Measurements from ENCODE around the gene ABCD2. TPM values are rescaled to one million over a fixed set of nuclear protein-coding genes. Genes with fewer than 3 reads are reported as not detected.
"Not testable (repeated sequence)": the region's sequence is repeated elsewhere in the genome, so short reads cannot be mapped to it uniquely, and the experiment has no call there.

The ABCD2 gene
- 7.0 and 7.4 TPM in 2 replicates for total RNA-seq

DNA sequence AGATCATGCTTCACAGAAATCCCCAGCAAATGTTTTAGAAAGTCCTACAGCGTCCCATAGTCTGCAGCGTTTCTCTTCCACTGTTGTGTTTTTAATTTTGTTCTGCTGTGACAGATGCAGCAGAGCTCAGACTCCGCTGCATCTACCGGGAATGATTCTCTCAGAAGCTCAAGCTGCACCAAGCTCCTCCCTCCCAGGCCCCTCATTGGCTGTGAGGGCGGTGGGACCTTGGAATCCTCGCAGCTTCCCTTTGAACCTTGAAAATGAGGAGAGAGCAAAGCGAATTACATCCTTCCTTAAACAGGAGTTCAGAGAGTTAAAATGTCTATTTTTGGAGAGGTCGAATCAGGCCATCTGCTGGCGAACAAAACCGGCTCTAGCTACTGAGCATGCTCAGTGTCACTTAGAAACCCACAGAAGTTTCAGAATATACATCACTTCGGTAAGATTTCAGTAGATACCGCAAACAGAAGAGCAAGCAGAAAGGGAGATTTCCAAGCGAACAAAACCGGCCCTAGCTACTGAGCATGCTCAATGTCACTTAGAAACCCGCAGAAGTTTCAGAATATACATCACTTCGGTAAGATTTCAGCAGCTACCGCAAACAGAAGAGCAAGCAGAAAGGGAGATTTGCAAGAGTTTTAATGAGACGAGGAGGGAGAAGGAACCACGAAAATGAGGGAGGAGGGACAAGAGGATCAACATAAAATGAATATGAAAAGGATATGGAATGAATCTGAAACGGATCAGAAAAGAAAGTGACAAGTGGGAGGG lies at the start of gene ABCD2:
Gene ABCD2 (minus strand): TSS at position 144 of the 774 bp plus-strand sequence. CDS start 188 bp downstream, outside the sequence.
- Mint-ChIP-seq H3K9me3 (peaks cover 3% of the 10 kb centered on the region), H3K4me3 (no peak within 1 kb of the TSS), H3K4me1 (peaks cover 30% of the 10 kb centered on the region), H3K36me3 (ENCODE audit: low read depth) (peaks cover 12% of the 10 kb centered on the region), H3K27ac (no peak within 1 kb of the TSS), H3K27me3 (no peaks in the 10 kb centered on the region)
- intact Hi-C loops (cut with micrococcal nuclease): loop anchor here (1.0 to 10.0 kb wide), 9 partner anchors 8 to 713 kb away; partner anchors contain the start of genes CPNE8, KIF21A and SLC2A13
- peak; percentile 93 for DNase-seq

DNA sequence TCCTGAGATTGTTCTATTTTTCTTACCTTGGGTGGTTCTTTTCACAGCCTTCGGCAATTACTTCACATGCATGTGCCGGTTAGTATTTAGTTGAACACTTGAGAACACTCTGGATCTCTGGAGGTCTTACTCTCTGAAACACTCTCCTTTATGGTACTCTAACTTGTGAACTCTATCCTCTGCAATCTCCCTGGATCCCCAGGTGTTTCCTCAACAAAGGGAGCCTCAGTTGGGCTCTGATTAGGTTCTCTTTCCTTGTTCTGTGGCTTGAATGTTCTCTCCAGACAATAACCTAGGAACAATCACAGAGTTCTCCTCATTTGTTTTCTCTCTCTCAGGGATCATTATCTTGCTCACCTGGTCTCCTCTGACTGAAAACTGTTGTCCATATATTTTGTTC lies 40.5 kb upstream of the ABCD2 start:
- Mint-ChIP-seq H3K4me3 (no peak overlapping the region), H3K27me3 (no peaks in the 10 kb centered on the region), H3K36me3 (ENCODE audit: low read depth) (peaks cover 3% of the 10 kb centered on the region), H3K27ac (no peak overlapping the region), H3K9me3 (peaks cover 35% of the 10 kb centered on the region), H3K4me1 (peaks cover 13% of the 10 kb centered on the region)
- no peak for DNase-seq
- intact Hi-C loops (cut with micrococcal nuclease): no loop called here

DNA sequence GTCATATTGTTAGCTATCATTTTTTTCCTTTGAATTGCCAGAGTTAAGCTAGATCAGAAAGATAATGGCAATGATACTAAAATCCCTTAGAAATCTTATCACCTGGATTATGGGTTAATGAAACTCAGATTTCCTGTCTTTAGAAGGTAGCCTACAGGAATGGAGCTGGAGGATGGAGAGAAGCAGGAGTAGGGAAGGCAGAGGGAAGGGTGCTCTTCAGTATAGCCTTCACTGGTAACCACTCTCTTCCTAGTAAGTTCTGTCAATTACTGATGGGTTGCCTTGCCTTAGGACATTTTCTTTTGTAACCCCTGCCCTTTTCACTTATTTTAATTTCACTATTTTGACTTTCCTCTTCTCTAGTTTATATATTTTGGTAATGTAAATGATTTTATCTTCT lies 27.8 kb upstream of the ABCD2 start:
- Mint-ChIP-seq H3K27ac (no peak overlapping the region), H3K4me3 (no peak overlapping the region), H3K9me3 (peaks cover 4% of the 10 kb centered on the region), H3K27me3 (no peaks in the 10 kb centered on the region), H3K4me1 (peaks cover 13% of the 10 kb centered on the region), H3K36me3 (ENCODE audit: low read depth) (peaks cover 2% of the 10 kb centered on the region)
- DNase-seq: no peak
- intact Hi-C loops (cut with micrococcal nuclease): no loop called here

DNA sequence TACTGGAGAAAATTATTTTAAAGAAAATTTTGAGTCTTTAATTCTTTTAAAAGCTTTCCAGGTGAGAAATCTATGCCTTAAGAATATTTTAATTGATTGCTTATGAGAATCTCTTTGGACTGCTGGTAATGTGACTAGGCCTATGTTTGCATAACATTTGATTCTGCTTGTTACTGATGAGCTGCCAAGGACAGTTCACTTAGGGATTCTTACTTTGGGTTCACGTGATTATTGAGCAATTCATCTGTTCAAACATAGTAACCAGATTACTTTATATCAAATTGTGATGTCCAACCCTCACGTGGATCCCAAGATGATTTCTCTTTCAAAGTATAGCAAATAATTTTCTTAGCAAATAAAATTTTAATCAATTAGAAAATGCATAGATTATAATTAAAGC lies 27.4 kb upstream of the ABCD2 start:
- no peak overlapping the region for H3K4me3 Mint-ChIP-seq
- H3K4me1 Mint-ChIP-seq: peaks cover 13% of the 10 kb centered on the region
- H3K9me3 Mint-ChIP-seq: peaks cover 3% of the 10 kb centered on the region
- H3K27me3 Mint-ChIP-seq: no peaks in the 10 kb centered on the region
- intact Hi-C loops (cut with micrococcal nuclease): no loop called here
- H3K36me3 Mint-ChIP-seq (ENCODE audit: low read depth): peaks cover 2% of the 10 kb centered on the region
- H3K27ac Mint-ChIP-seq: no peak overlapping the region
- DNase-seq: no peak

DNA sequence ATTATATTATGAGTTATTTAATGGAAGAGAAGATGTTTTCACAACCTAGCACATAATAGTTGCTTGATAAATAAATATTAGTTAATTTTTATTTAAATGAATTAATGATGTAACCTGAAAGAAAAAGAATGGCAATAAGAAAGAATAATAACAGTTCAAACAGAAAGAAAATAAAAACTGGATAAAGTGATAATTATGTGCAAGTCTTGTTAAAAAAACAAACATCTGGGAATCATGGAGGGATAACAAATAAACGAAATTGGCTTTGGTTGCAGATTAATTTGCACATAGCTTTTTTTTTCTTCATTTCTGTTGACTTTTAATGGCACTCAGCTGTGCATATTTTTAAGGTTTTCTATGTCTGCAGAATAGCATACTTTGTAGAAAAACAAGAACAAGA lies 23.4 kb upstream of the ABCD2 start:
- Mint-ChIP-seq H3K4me1 (peaks cover 13% of the 10 kb centered on the region), H3K36me3 (ENCODE audit: low read depth) (peaks cover 2% of the 10 kb centered on the region), H3K4me3 (no peak overlapping the region), H3K27ac (no peak overlapping the region), H3K9me3 (peaks cover 6% of the 10 kb centered on the region), H3K27me3 (no peaks in the 10 kb centered on the region)
- intact Hi-C loops (cut with micrococcal nuclease): loop anchor here (2.0 kb wide), 1 partner anchor 14 kb away; no protein-coding TSS in a partner anchor
- DNase-seq: no peak

DNA sequence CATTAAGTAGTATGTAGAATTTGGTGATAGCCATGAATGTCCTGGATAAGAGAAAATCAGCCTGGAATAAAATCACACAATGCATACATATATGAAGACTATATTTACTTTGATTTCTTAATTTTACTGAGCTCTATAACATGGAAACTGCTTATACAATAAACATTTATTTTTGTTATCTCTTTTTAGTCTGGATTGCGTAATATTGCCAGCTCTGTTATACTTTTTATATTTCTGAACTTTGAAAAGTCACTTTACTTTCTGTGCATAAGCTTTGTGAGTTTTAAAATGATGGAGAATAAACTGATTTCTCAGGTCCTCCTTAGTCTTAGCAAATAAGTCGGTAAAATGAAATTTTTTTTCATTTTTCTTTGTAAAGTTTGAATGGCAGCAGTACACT lies 19.2 kb upstream of the ABCD2 start:
- H3K36me3 Mint-ChIP-seq (ENCODE audit: low read depth): no peaks in the 10 kb centered on the region
- DNase-seq: no peak
- peaks cover 7% of the 10 kb centered on the region for H3K4me1 Mint-ChIP-seq
- peaks cover 10% of the 10 kb centered on the region for H3K9me3 Mint-ChIP-seq
- no peak overlapping the region for H3K27ac Mint-ChIP-seq
- H3K4me3 Mint-ChIP-seq: no peak overlapping the region
- intact Hi-C loops (cut with micrococcal nuclease): no loop called here
- no peaks in the 10 kb centered on the region for H3K27me3 Mint-ChIP-seq

DNA sequence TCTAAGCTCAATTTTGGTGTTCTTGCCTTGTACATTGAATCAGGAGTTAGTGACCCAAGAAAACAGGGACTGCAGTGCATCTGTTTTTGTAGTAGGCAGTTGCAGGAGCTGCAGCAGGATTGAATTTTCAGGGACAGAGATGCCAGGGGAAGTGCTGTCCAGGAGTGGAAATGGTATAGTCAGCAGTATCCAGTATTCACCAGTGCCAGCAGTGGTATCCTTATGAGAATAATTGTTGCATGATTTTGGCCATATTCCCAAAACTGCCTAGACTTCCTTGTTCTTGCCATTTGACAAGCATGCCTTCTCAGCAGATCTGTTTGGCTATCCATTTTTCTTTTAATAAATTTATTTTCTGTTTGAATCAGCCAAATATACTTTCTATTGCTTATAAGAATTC lies 18.6 kb upstream of the ABCD2 start:
- intact Hi-C loops (cut with micrococcal nuclease): no loop called here
- Mint-ChIP-seq H3K27me3 (no peaks in the 10 kb centered on the region), H3K4me1 (peaks cover 7% of the 10 kb centered on the region), H3K27ac (no peak overlapping the region), H3K4me3 (no peak overlapping the region), H3K9me3 (peaks cover 10% of the 10 kb centered on the region), H3K36me3 (ENCODE audit: low read depth) (no peaks in the 10 kb centered on the region)
- DNase-seq: no peak

DNA sequence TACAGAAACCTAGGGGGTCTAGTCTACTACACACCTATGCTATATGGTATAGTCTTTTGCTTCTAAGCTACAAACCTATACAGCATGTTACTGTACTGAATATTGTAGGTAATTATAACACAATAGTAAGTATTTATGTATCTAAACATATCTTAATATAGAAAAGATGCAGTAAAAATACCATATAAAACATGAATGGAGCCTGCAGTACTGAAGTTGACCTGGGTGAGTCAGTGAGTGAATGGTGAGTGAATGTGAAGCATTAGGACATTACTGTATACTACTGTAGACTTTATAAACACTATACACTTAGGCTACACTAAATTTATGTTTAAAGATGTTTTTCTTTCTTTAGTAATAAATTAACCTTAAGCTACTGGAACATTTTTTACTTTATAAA lies 13.1 kb upstream of the ABCD2 start:
- Mint-ChIP-seq H3K36me3 (ENCODE audit: low read depth) (peaks cover 4% of the 10 kb centered on the region), H3K4me3 (no peak overlapping the region), H3K27me3 (no peaks in the 10 kb centered on the region), H3K4me1 (peaks cover 24% of the 10 kb centered on the region), H3K9me3 (peaks cover 4% of the 10 kb centered on the region), H3K27ac (no peak overlapping the region)
- intact Hi-C loops (cut with micrococcal nuclease): no loop called here
- no peak for DNase-seq

DNA sequence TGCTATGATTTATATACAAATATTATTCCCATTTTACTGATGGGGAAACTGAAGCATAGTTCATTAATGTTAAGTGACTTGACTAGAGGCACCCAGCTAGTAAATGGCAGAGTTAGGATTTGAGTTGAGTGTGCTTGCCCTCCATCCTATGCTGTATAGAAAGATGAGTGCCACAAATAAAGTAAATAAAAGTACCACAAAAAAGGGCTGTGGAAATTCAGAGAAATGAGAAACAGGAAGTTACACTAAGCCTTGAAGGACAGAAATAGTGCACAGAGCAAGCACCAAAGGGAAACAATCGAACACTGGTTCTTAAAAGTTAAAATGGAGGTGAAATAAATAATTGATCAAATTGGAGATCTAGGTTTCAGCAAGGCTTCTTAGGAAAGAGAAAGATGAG lies 9.2 kb upstream of the ABCD2 start:
- H3K9me3 Mint-ChIP-seq: peaks cover 3% of the 10 kb centered on the region
- intact Hi-C loops (cut with micrococcal nuclease): loop anchor here (1.0 to 10.0 kb wide), 4 partner anchors 9 to 516 kb away; no protein-coding TSS in a partner anchor
- H3K4me3 Mint-ChIP-seq: peak overlapping the region; percentile 64
- H3K27me3 Mint-ChIP-seq: no peaks in the 10 kb centered on the region
- DNase-seq: peak; percentile 77
- peak overlapping the region; percentile 90 for H3K27ac Mint-ChIP-seq
- peaks cover 39% of the 10 kb centered on the region for H3K4me1 Mint-ChIP-seq
- peaks cover 14% of the 10 kb centered on the region for H3K36me3 Mint-ChIP-seq (ENCODE audit: low read depth)

DNA sequence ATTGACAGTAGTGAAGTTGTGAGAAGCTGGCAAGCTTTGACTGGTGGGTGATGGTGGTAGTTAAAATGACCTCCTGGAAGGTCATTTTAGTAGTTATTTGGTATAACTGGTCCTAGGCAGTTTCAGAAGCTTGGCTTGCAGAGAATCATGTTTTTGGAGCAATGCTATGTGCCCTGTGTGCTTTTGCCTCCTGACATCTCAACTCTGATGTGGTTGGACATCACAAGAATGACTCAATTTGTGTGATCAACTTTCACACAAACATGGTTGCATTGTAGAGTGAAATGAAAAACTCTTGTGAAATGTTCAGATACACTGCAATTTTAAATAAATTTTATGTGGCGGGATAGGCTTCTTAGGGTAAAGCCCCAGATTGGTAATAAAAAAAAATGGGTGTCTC lies 8.3 kb upstream of the ABCD2 start:
- H3K27ac Mint-ChIP-seq: peak overlapping the region; percentile 86
- peaks cover 3% of the 10 kb centered on the region for H3K9me3 Mint-ChIP-seq
- intact Hi-C loops (cut with micrococcal nuclease): loop anchor here (1.0 to 10.0 kb wide), 4 partner anchors 8 to 517 kb away; no protein-coding TSS in a partner anchor
- DNase-seq: peak; percentile 71
- no peaks in the 10 kb centered on the region for H3K27me3 Mint-ChIP-seq
- peaks cover 42% of the 10 kb centered on the region for H3K4me1 Mint-ChIP-seq
- H3K36me3 Mint-ChIP-seq (ENCODE audit: low read depth): peaks cover 14% of the 10 kb centered on the region
- H3K4me3 Mint-ChIP-seq: peak overlapping the region; percentile 47

DNA sequence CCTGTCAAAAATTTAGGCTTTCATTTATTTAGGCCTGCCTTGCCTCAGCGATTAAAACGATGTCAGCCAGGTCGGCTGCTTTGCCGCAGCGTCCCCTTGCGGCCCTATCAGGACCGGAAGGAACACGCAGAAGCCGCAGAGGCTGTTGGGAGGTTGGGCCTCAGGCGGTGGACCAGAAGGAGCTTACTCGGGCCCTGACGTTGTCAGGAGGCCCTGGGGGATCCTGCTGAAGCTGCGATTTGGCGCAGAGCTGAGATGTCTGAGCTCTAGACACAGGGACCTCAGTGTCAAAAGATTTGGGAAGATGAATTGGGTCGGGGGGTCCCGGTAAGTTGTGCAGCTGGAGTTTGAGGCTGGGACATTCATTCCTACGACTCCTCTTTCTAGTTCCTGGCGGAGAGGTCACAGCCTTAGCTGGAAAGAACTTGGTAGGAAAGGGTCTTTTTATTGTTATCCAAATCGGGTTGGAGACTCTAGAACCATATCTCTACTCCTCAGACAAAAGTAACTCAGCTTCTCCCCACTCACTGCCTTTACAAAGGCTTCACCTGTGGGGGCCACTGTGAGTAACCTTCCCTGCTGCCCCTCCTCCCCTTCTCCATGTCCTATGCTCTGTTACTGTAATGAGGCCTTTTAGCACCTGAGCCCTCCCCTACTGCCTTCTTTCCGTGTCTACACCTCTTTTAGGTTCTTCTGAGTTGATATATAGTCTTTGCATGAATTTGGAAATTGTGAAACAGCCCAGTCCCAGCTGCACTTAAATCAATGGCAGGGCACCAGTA lies 6.6 kb upstream of the ABCD2 start:
- H3K27ac Mint-ChIP-seq: peak overlapping the region; percentile 58
- peaks cover 3% of the 10 kb centered on the region for H3K9me3 Mint-ChIP-seq
- H3K4me1 Mint-ChIP-seq: peaks cover 53% of the 10 kb centered on the region
- peaks cover 14% of the 10 kb centered on the region for H3K36me3 Mint-ChIP-seq (ENCODE audit: low read depth)
- no peak overlapping the region for H3K4me3 Mint-ChIP-seq
- intact Hi-C loops (cut with micrococcal nuclease): loop anchor here (10.0 kb wide), 1 partner anchor 519 kb away; no protein-coding TSS in a partner anchor
- no peaks in the 10 kb centered on the region for H3K27me3 Mint-ChIP-seq
- DNase-seq: no peak

DNA sequence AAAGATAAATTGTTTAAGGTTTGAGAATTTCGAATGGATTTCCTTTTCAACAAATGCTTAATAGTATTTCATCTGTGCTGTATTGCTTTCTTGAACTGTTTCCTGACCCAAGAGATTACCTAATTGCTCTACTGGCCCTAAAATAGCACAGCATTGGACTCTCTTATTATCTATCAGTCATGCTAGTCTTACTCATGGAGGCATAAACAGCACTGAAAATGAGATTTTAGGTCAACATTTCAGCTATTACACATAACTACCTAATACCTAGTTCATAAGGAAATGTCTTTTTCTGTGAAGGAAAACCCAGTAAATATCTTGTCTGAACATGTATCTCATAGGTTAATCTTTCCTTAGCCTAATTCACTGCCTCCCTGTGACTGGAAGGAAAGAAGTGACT lies 4.3 kb upstream of the ABCD2 start:
- H3K4me3 Mint-ChIP-seq: no peak overlapping the region
- H3K27me3 Mint-ChIP-seq: no peaks in the 10 kb centered on the region
- H3K4me1 Mint-ChIP-seq: peaks cover 47% of the 10 kb centered on the region
- H3K9me3 Mint-ChIP-seq: peaks cover 3% of the 10 kb centered on the region
- H3K36me3 Mint-ChIP-seq (ENCODE audit: low read depth): peaks cover 10% of the 10 kb centered on the region
- H3K27ac Mint-ChIP-seq: peak overlapping the region; percentile 25
- DNase-seq: no peak
- intact Hi-C loops (cut with micrococcal nuclease): loop anchor here (5.0 to 10.0 kb wide), 2 partner anchors 521 to 717 kb away; partner anchors contain the start of gene CPNE8

DNA sequence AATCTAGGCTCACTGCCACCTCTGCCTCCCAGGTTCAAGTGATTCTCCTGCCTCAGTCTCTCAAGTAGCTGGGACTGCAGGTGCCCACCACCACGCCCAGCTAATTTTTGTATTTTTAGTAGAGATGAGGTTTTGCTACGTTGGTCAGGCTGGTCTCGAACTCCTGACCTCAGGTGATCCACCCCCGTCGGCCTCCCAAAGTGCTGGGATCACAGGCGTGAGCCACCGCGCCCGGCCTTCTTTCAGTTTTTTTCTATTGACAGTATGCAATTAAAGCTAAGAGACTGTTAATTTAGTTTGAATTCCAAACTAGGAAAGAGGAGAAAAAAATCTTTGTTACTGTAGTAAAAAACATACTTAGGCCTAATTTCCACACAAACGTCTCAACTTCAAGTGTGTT lies 3.6 kb upstream of the ABCD2 start:
- Mint-ChIP-seq H3K4me1 (peaks cover 42% of the 10 kb centered on the region), H3K4me3 (peak overlapping the region; percentile 25), H3K27ac (peak overlapping the region; percentile 97)
- intact Hi-C loops (cut with micrococcal nuclease): loop anchor here (5.0 to 10.0 kb wide), 2 partner anchors 522 to 716 kb away; partner anchors contain the start of gene CPNE8
- H3K36me3 Mint-ChIP-seq (ENCODE audit: low read depth); H3K27me3 Mint-ChIP-seq; H3K9me3 Mint-ChIP-seq; DNase-seq: not testable (repeated sequence)

DNA sequence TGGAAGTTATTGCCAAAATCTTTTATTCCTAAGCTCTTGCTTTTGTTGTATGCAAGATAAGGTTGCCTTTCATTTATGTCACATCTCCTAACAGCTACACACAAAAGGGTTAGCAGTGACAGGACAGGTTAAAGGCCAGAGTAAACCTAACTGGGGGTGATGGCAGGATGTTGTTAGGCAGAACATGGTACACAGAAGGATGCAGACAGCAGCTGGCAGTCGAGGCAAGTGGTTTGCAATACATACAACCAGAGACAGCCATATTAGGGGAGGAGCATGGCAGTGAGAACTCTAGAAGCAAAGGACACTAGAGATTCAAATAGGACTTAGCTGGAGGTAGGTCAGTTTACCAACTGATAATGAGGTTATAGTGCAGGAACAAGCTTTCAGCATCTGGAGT lies 2.7 kb upstream of the ABCD2 start:
- H3K9me3 Mint-ChIP-seq: peaks cover 3% of the 10 kb centered on the region
- H3K4me1 Mint-ChIP-seq: peaks cover 36% of the 10 kb centered on the region
- intact Hi-C loops (cut with micrococcal nuclease): loop anchor here (5.0 to 10.0 kb wide), 2 partner anchors 522 to 715 kb away; partner anchors contain the start of gene CPNE8
- DNase-seq: peak; percentile 75
- no peaks in the 10 kb centered on the region for H3K27me3 Mint-ChIP-seq
- peaks cover 12% of the 10 kb centered on the region for H3K36me3 Mint-ChIP-seq (ENCODE audit: low read depth)
- H3K4me3 Mint-ChIP-seq: peak overlapping the region; percentile 43
- H3K27ac Mint-ChIP-seq: peak overlapping the region; percentile 97

All from activated CD4-positive, alpha-beta T cell treated with anti-CD3 and anti-CD28 coated beads, Interleukin-2, amount 10 ng/mL, durations not matched to agents 24 days and 14 days (primary cell).